ENCODE data around the gene EPS8L3.

The EPS8L3 gene

GRCh38 chr1:109739738-109740614 lies 23.7 kb downstream of the EPS8L3 start:
- DNase-seq (ENCODE audit: low read depth), result peak; percentile 80

DNA sequence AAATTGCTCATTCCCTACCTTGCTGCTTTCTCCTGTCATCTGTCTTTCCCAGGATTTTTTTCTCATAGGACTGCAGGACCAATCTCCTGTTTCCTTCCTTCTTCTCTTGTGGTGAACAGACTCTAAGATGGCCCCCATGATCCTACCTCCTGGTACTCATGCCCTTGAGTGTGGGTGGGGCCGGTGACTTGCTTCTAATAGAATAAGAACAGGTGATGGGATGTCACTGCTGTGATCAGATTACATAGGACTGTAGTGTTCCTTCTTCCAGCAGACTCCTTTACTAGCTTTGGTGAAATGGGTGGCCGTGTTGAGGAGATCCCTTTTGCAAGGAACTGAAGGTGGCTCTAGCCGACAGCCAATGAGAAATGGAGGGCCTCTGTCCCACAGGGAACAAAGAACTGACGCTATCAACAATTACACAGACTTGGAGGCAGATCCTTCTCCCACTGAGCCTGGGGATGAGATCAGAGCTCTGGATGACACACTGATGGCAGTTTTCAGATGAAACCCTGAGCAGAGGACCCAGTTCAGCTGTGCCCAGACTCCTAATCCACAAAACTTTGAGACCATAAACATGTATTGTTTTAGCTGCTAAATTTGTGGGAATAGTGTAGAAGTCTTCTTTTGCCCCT lies 30.4 kb downstream of the EPS8L3 start:
- DNase-seq (ENCODE audit: low read depth), result no peak

DNA sequence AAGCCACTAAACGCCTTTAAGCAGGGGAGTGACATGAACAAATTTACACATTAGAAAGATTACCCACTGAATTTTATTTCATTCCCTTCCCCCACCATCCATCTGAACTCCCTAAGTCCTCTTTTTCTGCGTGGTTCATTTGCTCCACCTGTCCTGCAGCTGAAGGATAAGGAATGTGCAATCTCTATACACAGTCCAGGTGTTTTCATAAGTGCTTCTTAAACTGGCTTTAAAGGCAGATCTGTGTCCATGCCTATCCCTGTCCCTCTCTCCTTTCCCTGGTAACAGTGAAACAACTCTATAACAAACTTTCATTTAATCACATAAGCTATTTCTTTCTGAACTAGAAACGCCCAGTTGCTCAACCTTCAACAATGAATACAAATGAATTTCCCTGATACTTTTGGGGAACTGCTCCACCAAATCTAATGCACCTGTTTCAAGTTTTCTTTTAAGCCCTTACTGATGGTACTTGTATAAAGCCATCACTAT lies 31.3 kb downstream of the EPS8L3 start:
- DNase-seq (ENCODE audit: low read depth), result no peak

GRCh38 chr1:109730666-109731065 lies 33.1 kb downstream of the EPS8L3 start:
- no peak for DNase-seq (ENCODE audit: low read depth)

- DNase-seq (ENCODE audit: low read depth), result no peak
Observed at GRCh38 chr1:109728870-109729269, 34.9 kb downstream of the EPS8L3 start.

- DNase-seq (ENCODE audit: low read depth), result no peak
Observed at GRCh38 chr1:109726728-109727373, 36.9 kb downstream of the EPS8L3 start.

DNA sequence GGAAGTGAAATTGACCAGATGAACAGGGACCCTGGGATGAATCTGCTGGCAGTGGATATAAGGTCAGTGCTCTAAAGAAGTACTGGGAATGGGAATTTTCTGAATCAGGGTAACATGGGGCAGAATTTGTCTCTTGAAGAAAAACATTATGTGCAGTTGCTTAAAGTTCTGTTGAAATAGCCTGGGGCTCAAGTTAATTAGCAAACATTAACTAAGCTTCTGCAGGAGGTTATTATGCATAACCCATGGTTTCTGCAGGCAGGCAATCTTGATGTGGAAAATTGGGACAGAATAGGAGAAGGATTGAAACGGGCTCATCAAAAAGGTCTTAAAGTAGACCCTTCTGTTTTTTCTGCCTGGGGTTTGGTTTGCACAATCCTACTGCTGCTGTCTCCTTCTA lies 37.7 kb downstream of the EPS8L3 start:
- DNase-seq (ENCODE audit: low read depth), result no peak

GRCh38 chr1:109725510-109725909 lies 38.2 kb downstream of the EPS8L3 start:
- no peak for DNase-seq (ENCODE audit: low read depth)

DNA sequence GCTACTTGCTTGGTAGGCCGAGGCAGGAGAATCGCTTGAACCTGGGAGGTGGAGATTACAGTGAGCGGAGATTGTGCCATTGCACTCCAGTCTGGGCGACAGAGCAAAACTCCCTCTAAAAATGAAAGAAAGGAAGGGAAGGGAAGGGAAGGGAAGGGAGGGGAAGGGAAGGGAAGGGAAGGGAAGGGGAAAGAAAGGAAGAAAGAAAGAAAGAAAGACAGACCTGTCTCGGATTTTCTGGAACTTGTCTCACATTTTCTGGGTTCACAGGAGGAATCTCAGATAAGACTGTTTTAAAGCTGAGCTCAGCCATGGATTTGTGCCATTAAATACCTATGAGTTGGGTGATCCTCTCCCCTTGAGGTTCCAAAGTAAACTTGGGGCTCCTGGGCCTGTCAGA lies 38.8 kb downstream of the EPS8L3 start:
- DNase-seq (ENCODE audit: low read depth), result no peak

GRCh38 chr1:109722908-109723691 lies 40.6 kb downstream of the EPS8L3 start:
- DNase-seq (ENCODE audit: low read depth), result no peak

GRCh38 chr1:109721971-109722370 lies 41.8 kb downstream of the EPS8L3 start:
- no peak for DNase-seq (ENCODE audit: low read depth)

DNA sequence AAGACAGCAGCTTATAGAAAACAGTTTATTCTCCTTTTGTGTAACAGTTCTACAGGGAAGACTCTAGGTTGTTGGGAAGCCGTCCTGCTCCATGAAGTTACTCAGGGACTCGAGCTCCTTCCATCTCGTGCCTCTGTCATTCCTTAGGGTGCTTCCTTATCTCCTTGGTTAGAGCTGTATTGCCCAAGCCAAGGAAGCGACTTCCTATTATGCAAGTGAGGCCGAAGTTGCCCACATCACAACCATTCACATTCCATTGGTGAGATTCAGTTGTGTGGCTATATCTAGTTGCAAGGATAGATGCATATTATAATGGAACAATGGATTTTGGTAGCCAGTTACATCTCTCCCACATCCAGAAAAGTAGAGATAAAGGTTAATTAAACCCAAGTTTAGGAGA lies 42.7 kb downstream of the EPS8L3 start:
- no peak for DNase-seq (ENCODE audit: low read depth)

GRCh38 chr1:109719337-109719837 lies 44.3 kb downstream of the EPS8L3 start:
- no peak for DNase-seq (ENCODE audit: low read depth)

DNA sequence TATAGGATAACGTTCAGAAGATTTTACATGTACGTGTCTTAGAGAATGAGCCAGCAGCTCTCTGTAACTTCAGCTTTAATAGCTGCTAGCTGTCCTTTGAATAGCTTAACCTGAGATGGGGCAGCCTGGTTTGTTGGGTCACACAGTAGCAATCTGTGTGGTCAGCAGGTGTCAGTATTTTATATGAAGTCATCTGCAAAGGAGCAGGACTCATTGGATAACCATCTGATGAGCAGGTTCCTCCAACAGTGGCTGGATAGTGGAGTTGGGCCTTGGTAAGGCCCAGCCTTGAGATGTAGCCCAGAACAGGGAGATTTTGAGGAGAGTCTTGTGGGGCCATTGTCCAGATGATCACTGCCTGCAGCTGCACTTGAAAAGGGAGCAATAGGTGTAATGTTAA lies 45.2 kb downstream of the EPS8L3 start:
- DNase-seq (ENCODE audit: low read depth), result no peak

DNA sequence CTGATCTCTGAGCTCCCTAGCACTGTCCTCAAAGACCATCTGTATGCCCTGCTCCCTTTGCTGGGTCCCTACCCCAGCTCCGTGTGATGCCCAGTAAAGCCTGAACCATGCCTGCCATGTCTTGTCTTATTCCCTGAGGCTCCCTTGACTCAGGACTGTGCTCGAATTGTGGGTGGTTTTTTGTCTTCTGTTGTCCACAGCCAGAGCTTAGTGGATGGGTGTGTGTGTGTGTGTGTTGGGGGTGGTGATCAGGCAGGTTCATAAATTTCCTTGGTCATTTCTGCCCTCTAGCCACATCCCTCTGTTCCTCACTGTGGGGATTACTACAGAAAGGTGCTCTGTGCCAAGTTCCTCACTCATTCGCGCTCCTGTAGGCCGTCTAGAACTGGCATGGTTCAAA lies 46.0 kb downstream of the EPS8L3 start:
- no peak for DNase-seq (ENCODE audit: low read depth)

DNA sequence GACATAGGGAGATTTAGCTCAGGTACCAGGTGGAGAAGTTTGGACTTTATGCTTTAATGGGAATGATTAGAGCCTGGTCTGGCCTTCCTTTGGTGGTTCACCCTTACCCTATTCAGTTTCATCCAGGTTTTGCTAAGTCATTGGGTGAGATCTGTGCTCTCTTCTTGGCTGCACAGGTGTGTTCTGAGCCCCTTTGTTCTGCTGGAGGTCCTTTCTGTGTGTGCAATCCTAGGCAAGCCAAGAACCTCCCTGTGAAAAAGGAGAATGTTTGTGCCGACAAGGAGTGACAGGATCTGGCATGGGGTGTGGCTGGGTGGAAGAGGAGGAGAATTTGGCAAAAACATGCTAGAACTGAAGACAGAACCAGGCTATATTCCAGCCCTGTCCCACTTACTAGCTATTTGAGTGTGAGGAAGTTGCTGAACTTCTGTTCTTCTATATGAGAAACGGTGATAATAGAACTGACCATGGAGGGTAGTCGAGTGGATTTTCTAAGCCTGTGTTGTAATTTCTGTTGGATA lies 47.1 kb downstream of the EPS8L3 start:
- no peak for DNase-seq (ENCODE audit: low read depth)

DNA sequence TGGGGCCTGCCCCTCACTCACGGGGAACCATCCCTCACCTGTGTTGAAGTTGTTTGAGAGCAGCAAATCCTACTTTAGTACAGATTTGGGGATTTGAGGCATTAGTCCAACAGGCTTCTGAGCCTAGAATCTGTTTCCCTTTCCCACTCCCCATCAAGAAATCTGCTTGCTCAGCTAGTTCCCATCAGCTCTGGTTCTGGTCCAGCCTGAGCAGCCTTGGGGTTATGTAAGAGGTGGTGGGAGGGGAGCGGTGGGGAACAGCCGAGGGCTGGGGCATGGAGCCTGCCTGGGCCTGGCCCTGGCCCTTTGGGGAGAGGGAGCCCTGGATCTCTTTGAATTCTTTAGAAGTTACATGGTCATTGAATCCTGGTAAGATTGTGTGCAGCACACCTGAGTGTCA lies 47.6 kb downstream of the EPS8L3 start:
- DNase-seq (ENCODE audit: low read depth), result no peak

DNA sequence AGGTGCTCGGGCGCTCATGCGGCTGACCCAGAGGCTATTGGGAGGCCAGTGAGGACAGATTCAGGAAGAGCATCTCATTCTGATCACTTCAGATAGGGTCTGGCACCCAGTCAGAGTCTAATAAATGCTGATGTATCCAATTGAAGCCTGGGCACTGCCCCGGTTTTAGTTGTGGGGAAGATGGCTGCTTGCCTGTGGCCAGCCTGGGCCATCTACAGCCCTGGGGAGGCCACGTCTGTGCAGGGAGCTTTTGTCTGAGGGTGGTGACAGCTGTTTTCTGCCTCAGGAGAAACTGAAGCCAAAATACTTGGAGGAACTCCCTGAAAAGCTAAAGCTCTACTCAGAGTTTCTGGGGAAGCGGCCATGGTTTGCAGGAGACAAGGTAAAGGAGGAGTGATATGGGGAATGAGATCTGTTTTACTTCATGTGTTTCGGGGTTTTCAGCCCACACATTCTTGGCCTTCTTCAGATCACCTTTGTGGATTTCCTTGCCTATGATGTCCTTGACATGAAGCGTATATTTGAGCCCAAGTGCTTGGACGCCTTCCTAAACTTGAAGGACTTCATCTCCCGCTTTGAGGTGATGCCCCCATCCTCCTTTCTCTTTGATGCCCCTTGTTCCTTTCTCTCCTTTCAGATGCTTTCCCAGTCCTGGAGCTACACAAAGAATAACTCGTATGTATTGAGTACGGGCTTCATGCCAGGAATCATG lies 48.9 kb downstream of the EPS8L3 start:
- no peak for DNase-seq (ENCODE audit: low read depth)

DNA sequence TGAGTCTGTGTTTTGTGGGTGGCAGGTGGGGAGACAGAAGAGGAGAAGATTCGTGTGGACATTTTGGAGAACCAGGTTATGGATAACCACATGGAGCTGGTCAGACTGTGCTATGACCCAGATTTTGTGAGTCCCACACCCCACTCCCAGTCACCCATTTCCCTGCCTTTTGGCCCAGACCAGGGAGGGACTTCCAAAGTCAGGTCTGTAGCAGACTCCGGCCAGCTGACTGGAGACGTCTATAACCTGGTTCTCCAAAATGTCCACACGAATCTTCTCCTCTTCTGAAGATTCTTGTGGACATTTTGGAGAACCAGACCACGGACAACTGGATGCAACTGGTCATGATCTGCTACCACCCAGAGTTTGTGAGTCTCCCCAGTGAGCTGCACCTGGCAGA lies 50.1 kb downstream of the EPS8L3 start:
- DNase-seq (ENCODE audit: low read depth), result no peak

DNA sequence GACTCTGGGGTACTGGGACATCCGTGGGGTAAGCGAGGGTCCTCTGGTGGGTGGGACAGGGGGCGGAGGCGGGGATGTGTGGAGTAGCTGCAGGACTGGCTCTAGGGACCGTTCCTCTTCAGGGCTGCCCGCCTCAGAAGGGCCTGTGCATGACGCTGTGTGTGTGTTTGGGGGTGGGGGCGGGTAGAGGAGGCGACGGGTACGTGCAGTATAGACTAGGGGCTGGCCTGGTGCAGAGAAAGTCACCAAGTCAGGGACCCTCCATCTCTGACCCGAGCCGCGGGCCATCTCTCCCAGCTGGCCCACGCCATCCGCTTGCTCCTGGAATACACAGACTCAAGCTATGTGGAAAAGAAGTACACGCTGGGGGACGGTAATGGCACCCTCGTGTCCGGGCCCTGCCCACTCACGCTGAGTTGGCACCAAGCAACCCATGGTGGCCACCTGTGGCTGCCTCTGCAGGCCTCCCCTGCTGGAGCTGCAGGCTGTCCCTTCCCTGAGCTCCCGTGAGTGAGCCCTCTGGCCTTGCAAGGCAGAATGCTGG lies 51.3 kb downstream of the EPS8L3 start:
- no peak for DNase-seq (ENCODE audit: low read depth)
